Thoracic aorta (tissue), 2 donors: Measurements from ENCODE around the gene PLCL2. TPM values are rescaled to one million over a fixed set of nuclear protein-coding genes. Genes with fewer than 3 reads are reported as not detected.

Experiments used
- ATAC-seq: fragments of 150-250 bp; one replicate; pipeline ENCODE4 v1.8.0; 2017; ENCODE audit warnings: low read depth; ENCODE audit not compliant: insufficient number of reproducible peaks, low FRiP score
- DNase-seq: peaks from one replicate; pipeline ENCODE4 v3.0.0-alpha.2; 2020; ENCODE audit warnings: low spot score
- H3K27ac ChIP-seq, 2 donors: fragments of 200-600 bp; sonication (generic); 1 replicate in 1 of 2; 2 replicates in 1 of 2; pipeline ENCODE4 v1.5.1; 2016; ENCODE audit warnings: mild to moderate bottlenecking in 2 of 2, moderate library complexity in 2 of 2
- H3K27me3 ChIP-seq: fragments of 200-600 bp; sonication (generic); replicated peaks from 2 replicates; pipeline ENCODE4 v1.6.0; 2016; ENCODE audit warnings: mild to moderate bottlenecking; ENCODE audit not compliant: insufficient read depth
- H3K36me3 ChIP-seq: fragments of 200-600 bp; sonication (generic); one replicate; pipeline ENCODE4 v1.5.1; 2016
- H3K4me1 ChIP-seq, 2 donors: fragments of 200-600 bp; sonication (generic); 1 replicate in 1 of 2; 2 replicates in 1 of 2; pipeline versions ENCODE4 v1.5.1 to v1.6.0; 2016; ENCODE audit warnings: low read depth in 2 of 2, mild to moderate bottlenecking in 1 of 2; ENCODE audit not compliant: control insufficient read depth in 1 of 2
- H3K4me3 ChIP-seq: fragments of 200-600 bp; sonication (generic); 2 replicates; pipeline ENCODE4 v1.5.1; 2016; ENCODE audit warnings: mild to moderate bottlenecking
- H3K9me3 ChIP-seq: fragments of 200-600 bp; sonication (generic); 2 replicates; pipeline ENCODE4 v1.5.1; 2016
- total RNA-seq, 2 donors: library from RNA; depleted of rRNA; stranded (reverse); fragments of >200 nt; gene quantifications; one replicate each; pipeline versions ENCODE4 v1.1.0 to v1.2.3, GENCODE V29; 2016
- TF ChIP-seq, protein P1 (sequence below): fragments of 200-600 bp; sonication (generic); IDR thresholded peaks from one replicate; pipeline ENCODE4 v1.5.1; 2019; ENCODE audit warnings: antibody characterized with exemption

The PLCL2 gene
- total RNA-seq, 2 donors from 2014 or later, result 6.9 to 17.1 TPM

DNA sequence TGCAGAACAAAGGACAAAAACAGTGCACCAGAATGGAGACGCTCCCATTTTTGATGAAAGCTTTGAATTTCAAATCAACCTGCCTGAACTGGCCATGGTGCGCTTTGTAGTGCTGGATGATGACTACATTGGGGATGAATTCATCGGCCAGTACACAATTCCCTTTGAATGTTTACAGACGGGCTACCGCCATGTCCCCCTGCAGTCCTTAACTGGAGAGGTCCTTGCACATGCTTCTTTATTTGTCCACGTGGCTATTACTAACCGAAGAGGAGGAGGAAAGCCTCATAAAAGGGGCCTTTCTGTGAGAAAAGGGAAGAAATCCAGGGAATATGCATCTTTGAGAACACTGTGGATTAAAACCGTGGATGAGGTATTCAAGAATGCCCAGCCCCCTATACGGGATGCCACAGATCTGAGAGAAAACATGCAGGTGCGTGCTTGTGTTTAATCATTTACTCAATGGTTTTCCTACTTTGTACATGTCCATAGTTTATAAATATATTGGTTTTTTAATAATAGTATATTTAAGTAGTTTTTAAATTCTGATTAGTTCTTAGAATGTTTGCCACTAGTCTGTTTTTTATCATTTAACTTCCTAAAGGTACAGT, 127.1 kb downstream of the PLCL2 start:
- ATAC-seq, result no peak
- H3K36me3 ChIP-seq, result no peaks in the 10 kb centered on the region
- no peaks in the 10 kb centered on the region for H3K27me3 ChIP-seq
- no peaks in the 10 kb centered on the region for H3K4me1 ChIP-seq
- H3K27ac ChIP-seq, result no peak overlapping the region
- no peak for DNase-seq
- no peak overlapping the region for H3K4me3 ChIP-seq
- H3K9me3 ChIP-seq, result no peaks in the 10 kb centered on the region
- TF ChIP-seq, protein P1, sequence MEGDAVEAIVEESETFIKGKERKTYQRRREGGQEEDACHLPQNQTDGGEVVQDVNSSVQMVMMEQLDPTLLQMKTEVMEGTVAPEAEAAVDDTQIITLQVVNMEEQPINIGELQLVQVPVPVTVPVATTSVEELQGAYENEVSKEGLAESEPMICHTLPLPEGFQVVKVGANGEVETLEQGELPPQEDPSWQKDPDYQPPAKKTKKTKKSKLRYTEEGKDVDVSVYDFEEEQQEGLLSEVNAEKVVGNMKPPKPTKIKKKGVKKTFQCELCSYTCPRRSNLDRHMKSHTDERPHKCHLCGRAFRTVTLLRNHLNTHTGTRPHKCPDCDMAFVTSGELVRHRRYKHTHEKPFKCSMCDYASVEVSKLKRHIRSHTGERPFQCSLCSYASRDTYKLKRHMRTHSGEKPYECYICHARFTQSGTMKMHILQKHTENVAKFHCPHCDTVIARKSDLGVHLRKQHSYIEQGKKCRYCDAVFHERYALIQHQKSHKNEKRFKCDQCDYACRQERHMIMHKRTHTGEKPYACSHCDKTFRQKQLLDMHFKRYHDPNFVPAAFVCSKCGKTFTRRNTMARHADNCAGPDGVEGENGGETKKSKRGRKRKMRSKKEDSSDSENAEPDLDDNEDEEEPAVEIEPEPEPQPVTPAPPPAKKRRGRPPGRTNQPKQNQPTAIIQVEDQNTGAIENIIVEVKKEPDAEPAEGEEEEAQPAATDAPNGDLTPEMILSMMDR, result no peak

DNA sequence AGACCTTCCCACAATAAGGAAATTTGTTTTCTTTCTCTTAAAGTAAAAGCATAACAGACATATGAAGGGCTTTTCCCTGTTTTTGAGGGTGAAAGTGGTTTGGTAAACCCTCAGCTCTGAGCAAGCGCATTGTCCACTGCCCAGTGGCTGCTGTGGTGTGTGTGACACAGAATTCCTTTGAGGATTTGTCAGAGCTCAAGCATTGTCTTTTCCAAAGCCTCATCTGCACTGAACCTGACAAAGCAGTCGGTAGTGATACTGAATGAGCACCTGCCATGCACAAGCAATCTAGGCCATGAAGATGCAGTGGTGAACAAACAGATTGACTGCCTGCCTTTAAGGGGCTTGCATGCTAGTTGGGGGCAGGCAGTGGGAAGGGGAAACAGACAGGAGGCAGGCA, 128.3 kb downstream of the PLCL2 start:
- H3K27ac ChIP-seq, result no peak overlapping the region
- H3K27me3 ChIP-seq, result no peaks in the 10 kb centered on the region
- ATAC-seq (no peak), DNase-seq (no peak)
- TF ChIP-seq, protein P1, result no peak
- no peaks in the 10 kb centered on the region for H3K36me3 ChIP-seq
- no peaks in the 10 kb centered on the region for H3K4me1 ChIP-seq
- H3K4me3 ChIP-seq, result no peak overlapping the region
- H3K9me3 ChIP-seq, result no peaks in the 10 kb centered on the region

DNA sequence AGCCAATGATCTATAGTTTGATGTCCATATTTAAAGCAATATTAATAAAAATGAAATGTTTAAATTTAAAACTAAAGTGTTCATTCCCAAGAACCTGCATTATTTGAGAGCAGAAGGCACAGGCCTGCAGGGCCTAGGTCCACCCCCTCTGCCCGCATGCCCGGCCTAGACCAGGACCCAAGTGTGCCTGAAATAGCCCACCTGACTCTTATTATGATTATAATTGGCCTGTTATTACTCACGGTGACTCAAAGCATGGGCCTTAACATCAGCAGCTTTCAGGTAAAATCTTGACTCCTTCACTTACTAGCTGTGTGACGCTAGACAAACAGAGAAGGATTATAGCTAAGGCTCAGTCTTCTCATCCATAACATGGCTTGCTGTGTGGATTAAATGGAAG, 128.8 kb downstream of the PLCL2 start:
- ATAC-seq (no peak), DNase-seq (no peak)
- TF ChIP-seq, protein P1, result no peak
- Histone ChIP-seq H3K4me3 (no peak overlapping the region), H3K36me3 (no peaks in the 10 kb centered on the region), H3K27me3 (no peaks in the 10 kb centered on the region), H3K4me1 (no peaks in the 10 kb centered on the region), H3K27ac (no peak overlapping the region), H3K9me3 (no peaks in the 10 kb centered on the region)

DNA sequence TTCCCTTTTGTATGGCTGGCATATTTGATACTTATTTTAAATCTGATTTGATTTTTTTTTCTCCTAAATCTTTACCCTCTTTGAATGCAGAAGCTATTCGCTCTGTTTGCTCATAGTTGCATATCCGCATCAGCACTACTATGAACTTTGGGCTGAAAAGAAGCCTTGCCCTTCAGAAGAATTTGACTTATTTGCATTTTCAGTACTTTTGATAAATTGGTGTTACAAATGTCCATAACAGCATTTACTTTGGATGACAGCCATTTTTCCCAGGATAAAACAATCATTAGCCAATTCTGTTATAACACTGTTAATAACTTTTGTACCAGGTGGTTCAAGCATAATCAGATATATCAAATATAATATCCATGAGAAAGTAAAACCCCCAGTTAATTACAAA, 129.5 kb downstream of the PLCL2 start:
- Histone ChIP-seq H3K9me3 (no peaks in the 10 kb centered on the region), H3K4me1 (no peaks in the 10 kb centered on the region), H3K4me3 (no peak overlapping the region), H3K36me3 (no peaks in the 10 kb centered on the region), H3K27me3 (no peaks in the 10 kb centered on the region), H3K27ac (no peak overlapping the region)
- DNase-seq, result no peak
- ATAC-seq, result no peak
- TF ChIP-seq, protein P1, result no peak

DNA sequence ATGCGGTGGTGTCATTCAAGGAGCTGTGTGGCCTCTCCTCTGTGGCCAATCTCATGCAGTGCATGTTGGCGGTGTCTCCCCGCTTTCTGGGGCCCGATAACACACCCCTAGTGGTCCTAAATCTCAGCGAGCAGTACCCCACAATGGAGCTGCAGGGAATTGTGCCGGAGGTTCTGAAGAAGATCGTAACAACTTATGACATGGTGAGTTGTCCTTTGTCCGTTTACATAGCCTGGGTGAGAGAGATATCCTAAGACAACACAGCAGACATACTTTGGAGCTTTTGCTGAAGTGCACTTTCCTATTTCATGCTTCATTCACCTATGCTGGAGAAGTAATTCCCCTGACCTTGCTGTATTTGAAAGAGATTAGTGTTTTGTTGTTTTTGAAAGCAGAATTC, 130.0 kb downstream of the PLCL2 start:
- no peaks in the 10 kb centered on the region for H3K9me3 ChIP-seq
- no peaks in the 10 kb centered on the region for H3K36me3 ChIP-seq
- DNase-seq, result no peak
- no peak overlapping the region for H3K27ac ChIP-seq
- TF ChIP-seq, protein P1, result no peak
- ATAC-seq, result no peak
- H3K4me3 ChIP-seq, result no peak overlapping the region
- H3K4me1 ChIP-seq, result no peaks in the 10 kb centered on the region
- H3K27me3 ChIP-seq, result no peaks in the 10 kb centered on the region
